Endometrium (tissue), 2 donors: Measurements from ENCODE around the gene DNAJC11.
A peak's percentile ranks its signal among the peaks of the same experiment; 100 is the strongest.
"Not testable (repeated sequence)": the region's sequence is repeated elsewhere in the genome, so short reads cannot be mapped to it uniquely, and the experiment has no call there.

Source experiments
- FAIRE-seq: peaks from 2 replicates; lab custom pipeline; 2012; peaks lifted over from hg19 to GRCh38; lab: Jason Lieb, UNC
- donor health status: control.
- donor health status: control.

DNAJC11 gene

GRCh38 chr1:6623269-6623965 lies 78.2 kb downstream of the DNAJC11 start:
- no peak for FAIRE-seq

DNA sequence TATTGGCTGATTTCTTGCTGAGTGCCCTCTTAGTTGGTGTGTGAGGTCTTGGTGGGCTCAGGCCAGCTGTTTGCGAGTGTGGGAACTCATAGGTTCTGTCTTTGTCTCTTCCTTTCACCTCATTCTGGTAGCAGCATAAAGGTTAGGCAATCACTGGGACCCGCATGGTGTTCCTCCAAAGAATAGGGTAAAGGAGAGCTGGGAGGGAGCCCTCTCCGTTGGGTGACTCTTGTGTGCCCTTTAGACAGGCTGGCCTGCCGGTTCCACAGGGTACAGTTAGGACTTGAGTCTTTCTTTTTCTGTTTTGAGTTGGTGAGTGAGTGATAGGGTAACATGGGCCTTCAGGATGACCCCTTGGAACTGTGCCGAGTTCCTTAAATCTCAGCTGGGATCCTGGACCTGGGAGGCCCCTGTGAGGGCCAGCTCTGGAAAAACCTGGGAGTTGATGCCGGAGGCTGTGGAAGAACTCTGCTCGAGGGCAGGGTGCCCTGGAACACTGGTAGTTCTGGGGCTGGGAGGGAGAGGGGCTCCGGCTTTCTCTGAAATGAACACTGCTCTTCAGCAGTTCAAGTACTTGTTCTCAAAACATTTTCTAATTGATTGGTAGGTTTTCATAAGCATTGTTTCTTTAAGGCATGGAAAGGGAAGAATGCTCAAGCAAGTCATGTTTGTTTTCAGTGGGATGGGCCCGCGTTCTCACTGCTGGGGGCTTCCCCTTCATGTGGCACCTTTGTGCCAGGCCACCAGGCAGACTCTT lies 79.0 kb downstream of the DNAJC11 start:
- no peak for FAIRE-seq

DNA sequence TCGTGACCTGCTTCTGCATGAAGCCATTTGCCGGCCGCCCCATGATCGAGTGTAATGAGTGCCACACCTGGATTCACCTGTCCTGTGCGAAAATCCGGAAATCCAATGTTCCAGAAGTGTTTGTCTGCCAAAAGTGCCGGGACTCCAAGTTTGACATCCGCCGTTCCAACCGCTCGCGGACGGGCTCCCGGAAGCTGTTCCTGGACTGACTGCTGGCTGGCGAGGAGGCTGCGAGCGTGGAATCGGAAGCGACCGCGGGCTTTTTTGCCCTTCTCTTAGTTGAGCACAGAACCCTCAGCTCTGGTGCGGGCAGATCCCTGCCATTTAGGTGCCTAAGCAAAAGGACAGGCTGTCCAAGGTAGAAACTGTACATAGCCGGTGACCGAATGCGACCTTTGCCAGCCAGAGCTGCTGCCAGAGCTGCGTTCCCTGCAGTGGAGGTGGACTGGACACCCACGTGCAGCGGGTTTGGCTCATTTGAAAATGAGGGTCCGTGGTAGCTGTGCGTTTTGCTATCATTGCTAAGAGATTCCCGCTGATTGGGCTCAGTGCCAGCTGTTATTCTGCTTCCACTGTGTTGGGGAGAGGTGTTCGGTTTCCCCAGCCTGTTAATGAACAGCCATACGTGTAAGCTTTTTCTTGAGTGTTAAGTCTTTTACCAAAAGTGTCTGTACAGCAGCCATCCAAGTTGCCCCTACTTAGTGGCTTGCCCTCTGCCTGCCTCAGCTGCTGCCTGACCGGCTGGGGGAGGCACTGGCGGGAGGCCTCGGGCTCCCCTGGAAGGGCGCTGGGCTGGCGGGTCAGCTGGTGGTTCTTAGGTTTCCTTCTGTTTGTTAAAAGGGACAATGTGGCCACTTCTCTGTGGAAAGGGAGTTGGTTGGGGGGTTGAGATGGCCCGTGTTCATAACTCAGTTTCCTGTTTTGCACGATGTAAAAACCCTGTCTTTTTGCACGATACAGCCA lies 79.9 kb downstream of the DNAJC11 start:
- FAIRE-seq = no peak

DNA sequence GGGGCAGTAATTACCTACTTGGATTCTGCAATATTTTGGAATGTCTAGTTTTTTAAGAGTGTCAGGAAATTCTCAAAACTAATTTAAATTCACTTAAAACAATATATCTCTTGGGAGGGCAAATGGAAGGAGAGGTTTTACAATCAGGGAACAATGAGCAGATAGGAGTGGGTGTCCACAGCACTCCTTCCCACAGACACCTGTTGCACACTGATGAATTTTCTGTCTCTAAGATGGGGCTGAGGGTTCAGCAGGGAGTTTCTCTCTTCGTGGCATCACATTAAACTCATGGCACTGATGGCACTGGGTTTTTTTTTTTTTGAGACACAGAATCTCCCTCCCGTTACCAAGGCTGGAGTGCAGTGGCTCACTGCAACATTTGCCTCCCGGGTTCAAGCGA lies 82.6 kb downstream of the DNAJC11 start:
- FAIRE-seq = no peak

GRCh38 chr1:6614929-6615785 lies 86.5 kb downstream of the DNAJC11 start:
- no peak for FAIRE-seq

DNA sequence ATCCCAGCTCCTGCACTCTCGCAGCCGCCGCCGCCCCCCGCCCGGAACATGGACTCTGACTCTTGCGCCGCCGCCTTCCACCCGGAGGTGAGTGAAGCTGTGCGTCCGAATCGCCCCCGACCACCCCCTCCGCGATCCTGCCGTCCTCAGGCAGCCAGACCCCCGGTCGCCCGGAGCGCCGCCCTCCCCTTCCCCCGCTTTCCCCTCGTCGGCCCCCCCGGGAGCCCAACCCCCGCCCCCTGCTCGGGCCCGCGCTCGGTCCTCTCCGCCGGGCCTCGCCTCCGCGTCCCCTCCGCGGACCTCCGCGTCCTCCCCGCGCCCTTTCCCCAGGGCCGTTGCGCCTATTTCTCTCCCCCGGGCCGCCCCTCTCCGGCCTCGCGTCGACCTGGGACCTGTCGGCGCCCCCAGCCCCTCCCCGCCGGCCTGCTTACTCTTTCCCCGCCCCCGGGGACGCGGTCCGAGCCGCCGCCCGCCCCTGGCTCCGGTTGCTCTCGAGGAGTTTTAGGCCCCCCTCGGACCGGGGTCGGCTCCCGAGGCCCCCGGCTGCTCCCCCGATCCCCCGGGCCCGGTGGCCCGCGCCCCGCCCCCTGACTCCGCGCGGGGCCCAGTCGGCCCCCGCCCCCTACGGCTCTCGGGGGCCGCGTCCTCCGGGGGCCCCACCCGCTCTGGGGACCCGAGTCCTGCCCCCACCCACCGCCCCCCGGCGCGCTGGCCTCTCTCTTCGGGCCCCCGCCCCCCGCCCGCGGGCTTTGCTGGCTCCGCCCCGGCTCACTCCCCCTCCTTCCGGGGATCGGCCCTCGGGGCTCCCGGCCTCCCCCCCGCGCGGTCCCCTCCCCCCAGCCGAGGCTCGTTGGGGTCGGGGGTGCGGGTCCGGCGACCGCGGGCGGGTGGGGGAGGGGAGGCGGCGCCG lies 87.3 kb downstream of the DNAJC11 start:
- no peak for FAIRE-seq

DNA sequence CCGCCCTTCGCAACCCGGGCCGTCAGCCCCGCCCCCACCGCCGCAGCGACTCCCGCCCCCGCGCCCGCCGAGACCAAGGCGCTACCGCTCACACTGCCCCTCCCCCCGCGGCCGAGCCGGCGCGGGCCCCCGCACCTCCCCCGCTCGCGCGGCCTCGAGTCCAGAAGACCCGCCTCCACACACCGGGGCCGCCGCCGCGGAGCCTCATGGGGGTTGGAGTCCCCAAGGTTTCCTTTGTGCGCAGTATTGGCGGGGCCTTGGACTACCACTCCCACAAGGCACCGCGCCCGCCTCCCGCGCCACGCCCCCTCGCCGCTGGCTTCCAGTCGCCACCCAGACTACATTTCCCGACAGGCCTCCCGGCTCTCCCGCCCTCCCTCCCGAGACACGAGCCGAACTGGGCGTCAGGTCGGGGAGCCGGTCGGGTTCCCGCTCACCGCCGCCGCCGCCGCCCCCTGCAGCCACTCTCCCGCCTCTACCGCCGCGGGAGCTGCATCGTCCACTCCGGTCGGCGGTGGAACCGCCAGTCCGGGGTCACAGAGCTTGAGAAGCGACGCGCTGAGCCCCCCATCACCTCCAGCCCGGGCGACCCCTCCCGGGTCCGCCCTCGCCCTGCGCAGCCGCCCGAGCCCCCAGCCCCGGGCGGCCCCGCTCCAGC lies 88.1 kb downstream of the DNAJC11 start, which contains the start of gene PHF13:
TSS of gene PHF13 (plus strand) at position 371 of the 658 bp plus-strand sequence. CDS start 336 bp downstream, outside the sequence.
- no peak for FAIRE-seq

DNA sequence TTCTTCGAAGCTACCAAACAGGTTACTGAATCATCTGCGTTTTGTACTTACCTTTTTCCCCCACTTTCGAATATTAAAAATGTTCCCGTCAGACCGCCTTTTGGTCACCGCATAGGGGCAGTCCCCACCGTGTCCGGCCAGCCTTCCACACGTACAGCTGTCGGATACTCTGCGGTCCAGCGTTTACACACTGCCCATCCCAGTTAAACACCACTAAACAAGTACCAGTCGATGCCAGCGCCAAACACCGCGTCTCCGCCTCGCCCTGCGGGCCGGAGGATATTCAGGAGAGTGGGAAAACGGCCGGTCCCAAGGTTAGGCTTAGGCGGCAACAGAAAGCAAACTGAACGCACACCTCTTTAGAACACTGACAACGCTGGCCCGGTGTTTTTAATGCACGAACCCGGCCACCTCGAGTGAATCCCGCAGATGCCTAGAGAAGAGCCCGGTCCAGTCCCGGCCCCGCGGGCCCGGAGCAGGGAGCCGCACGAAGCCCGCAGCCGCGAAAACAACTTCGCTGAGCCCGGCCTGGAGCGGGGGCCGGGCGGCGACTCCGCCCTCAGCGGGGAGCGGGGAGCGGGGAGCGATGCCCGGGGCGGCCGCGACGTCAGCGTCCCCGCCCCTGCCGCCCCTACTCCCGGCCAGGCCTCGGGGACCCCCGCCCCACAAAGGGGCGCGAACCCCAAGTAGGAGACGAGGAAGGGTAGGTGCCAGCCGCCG lies 88.8 kb downstream of the DNAJC11 start:
- FAIRE-seq = no peak

- FAIRE-seq = no peak
These were observed 97.6 kb downstream of the DNAJC11 start for GRCh38 chr1:6603915-6604558.

DNA sequence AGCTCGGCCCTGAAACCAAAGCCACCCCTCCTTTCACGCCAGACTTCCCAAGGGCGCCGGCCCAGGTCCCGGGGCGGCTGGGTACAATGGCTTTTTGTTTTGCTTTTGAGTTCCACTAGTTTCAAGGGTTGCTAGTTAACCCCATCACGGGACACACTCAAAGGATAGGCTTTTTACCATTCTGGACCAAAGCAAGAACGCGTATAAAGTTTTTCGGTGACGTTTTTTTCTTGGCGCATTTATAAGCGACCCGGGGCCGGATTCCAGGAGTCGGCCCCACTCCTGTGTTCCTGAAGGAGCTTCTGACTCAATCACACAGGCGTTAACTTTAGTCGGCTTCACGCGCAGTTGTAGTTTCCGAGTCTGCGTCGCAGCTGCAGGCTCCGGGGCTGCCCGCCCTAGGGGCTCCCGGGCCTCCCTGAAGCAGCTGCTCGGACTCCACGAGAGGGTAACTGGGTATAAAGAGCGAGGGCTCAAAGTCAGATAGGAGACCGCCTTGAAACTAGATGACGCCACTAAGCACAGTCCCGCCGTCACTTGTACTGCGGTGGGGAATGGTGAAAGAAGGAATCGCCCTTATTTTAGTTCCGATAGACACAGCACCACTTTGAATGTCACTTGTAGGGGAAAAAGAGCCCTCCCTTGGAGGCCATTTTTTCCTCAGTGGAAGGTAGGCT lies 98.2 kb downstream of the DNAJC11 start:
- FAIRE-seq = no peak

DNA sequence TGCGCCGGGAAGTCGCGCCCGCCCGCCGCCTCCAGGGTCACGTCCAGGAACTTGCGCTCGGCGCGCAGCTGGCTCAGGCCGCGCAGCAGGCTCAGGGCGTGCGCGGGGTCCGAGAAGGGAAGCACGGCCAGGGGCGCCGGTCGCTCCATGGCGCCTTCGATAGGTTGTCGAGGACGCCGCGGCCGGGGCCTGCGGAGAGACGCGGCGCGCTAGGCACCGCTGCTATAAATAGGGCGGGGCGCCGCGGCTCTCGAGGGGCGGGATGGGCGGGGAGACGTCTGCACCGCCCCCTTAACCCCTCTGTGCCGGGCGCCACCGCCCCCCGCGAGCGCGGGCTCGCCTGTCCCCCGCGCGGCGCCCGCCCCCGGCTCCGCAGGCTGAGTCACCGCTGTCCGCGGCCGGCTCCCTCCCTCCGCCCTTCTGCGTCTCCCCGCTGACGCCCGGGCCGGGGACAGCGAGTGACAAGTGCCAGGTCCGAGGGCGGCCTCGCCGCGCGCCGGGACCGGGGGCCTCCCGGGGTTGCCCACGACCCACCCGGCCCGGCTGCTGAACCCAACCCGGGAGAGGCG lies 98.9 kb downstream of the DNAJC11 start, which contains the start of gene KLHL21:
TSS of gene KLHL21 (minus strand) at position 201 of the 569 bp plus-strand sequence. CDS start at position 149, 52 bp downstream.
- no peak for FAIRE-seq

- no peak for FAIRE-seq
These were observed 99.5 kb downstream of the DNAJC11 start for GRCh38 chr1:6601923-6602668.

DNA sequence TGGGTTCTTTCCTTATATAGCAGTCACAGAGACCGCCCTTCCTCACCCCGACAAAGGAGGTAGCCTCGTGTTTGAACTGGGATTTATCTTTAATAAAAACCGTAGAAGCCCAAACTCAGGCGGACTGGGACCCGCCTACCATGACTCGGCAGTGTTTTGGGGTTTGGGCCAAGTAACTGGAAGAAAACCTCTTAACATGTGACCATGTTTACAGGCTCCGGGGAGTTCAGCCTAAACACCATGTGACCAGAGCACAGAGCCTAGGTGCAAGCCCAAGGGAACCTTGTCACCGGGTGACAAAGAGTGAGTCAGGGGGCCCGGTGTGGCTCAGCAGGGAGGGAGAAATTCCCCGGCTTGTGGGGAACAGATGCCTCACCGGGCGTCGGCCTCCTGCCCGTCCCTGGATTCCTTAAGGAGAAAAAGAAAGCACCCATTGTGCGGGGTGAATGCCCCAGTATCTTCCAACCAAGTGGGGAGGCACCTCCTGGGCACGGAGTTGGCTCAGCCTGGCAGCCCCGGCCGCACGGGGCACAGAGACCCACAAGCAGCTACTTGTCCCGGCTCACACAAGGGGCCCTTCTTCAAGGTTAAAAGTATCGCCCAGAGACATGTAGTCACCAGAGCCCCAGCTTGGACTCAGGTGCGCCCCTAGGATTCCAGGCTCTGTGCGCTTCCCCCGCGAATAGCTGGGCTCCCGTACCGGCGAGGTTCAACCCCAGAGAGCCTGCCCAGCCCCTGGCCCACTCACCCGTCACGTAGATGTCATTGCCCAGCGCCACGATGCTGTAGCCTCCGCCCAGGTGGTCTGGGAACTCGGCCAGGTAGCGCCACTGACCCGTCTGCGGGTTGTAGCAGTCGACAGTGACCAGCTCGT lies 100.3 kb downstream of the DNAJC11 start:
- peak; percentile 35 for FAIRE-seq

DNA sequence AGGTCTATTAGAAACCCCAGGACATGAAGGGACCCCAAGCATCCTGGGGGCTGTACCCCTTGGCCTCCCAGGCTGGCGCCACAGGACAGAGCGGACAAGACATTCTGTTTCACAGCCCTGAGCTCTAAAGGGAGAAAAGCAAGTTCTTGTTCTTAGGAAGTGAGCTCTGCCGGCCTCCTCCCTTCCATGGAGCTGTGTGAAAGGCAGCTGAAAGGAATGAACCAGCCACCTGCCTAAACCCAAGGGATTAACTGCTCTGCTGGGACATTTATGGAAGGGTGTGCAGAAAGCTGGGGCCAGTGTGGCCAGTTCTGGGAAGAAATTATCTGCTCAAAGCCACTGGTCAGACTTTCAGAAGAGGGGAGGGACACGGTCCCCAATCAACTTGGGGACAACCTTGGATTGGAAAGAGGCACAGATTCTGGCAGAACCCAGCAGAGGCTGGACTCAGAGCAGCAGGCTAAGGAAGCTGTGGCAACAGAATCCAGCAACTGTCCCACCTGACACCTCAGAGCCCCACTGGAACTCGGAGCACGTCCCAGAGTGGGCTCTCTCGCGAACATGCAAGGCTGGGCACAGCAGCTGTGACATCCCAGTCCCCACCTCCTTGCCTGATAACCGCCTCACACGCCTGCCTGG lies 101.1 kb downstream of the DNAJC11 start:
- no peak for FAIRE-seq

- not testable (repeated sequence) for FAIRE-seq
These were observed 101.6 kb downstream of the DNAJC11 start for GRCh38 chr1:6599991-6600390.
